Astrocyte (in vitro differentiated cells and primary cell): Measurements from ENCODE around the gene SLFN12L.

ENCODE experiments used
- CTCF ChIP-seq: IDR thresholded peaks from 2 replicates; pipeline ENCODE4 v1.5.1; 2011; ENCODE audit warnings: low read depth, mild to moderate bottlenecking, inconsistent platforms, low read length, moderate library complexity; ENCODE audit not compliant: insufficient read depth
- EZH2 ChIP-seq: IDR thresholded peaks from 2 replicates; pipeline ENCODE4 v1.6.1; 2012; ENCODE audit warnings: mild to moderate bottlenecking, low read length, inconsistent platforms; ENCODE audit not compliant: insufficient read depth

- TF ChIP-seq CTCF = no peak
- TF ChIP-seq EZH2 = no peak
These were observed 15.8 kb upstream of the SLFN12L start for GRCh38 chr17:35553310-35553709.
